ENCODE results near the gene DDIT3. TPM values are rescaled to one million over a fixed set of nuclear protein-coding genes. Genes with fewer than 3 reads are reported as not detected.

The DDIT3 gene
- total and polyA plus RNA-seq, 4 donors, result 31.0 to 74.7 (median 51.4) TPM

DNA sequence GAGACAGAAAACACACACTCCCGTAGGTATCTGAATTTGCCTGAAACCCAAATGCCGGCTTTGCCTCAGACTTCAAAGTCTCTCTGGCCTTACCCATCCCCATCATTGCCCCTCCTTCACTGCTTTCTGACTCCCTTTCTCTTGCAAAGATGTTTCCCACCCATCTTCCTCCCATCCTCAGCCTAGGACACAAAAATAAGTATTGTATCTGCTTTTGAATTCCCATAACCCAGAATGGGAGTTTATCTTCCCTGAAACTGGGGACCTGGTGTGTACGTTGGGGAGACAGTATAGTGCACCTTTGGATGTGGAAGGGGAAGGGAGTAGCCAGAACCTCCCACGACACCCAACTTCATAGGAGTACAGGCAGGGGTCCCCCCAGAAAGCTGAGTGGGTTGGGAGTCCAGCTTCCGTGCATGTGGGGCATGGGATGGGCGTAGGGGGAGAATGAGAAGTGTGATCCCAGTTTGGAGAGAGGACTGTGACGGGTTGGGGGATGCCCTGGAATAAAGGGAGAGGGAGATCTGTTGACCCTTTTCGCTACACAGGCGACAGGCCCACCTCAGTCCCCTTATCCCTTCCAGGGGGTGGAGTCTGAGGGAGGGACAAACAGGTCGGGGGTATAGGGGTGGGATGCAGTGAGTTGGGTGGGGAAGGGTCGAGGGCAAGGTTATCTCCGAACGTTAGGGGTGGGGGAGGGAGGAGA is 29.0 kb upstream of the DDIT3 start:
- Histone ChIP-seq H3K27me3 (ENCODE audit: control insufficient read depth in 3 of 3, insufficient read depth in 3 of 3, low read length in 2 of 3) (peaks cover 0 to 46% (median 25%) of the 10 kb centered on the region in 3 donors), H3K36me3 (ENCODE audit: control insufficient read depth in 4 of 4, insufficient read depth in 4 of 4, low read length in 4 of 4) (no peaks in the 10 kb centered on the region), H3K4me3 (no peak overlapping the region), H3K9me3 (ENCODE audit: control insufficient read depth in 4 of 4, insufficient read depth in 3 of 4, low read length in 3 of 4) (no peaks in the 10 kb centered on the region), H3K27ac (ENCODE audit: low read depth in 1 of 2, low read length in 1 of 2) (no peak overlapping the region), H3K4me1 (ENCODE audit: control insufficient read depth in 5 of 5, insufficient read depth in 5 of 5, low read length in 5 of 5) (peaks cover 5 to 16% (median 8%) of the 10 kb centered on the region in 5 donors), H3K9ac (ENCODE audit: insufficient read depth in 1 of 2, low read length in 2 of 2) (no peak overlapping the region)
- no peak for DNase-seq
- ATAC-seq (ENCODE audit: insufficient read depth, low FRiP score), result no peak
- whole genome bisulfite sequencing, 2 donors, result 39 to 44% methylated on average over 13 of the region's 13 CpGs
- TF ChIP-seq, protein P1, sequence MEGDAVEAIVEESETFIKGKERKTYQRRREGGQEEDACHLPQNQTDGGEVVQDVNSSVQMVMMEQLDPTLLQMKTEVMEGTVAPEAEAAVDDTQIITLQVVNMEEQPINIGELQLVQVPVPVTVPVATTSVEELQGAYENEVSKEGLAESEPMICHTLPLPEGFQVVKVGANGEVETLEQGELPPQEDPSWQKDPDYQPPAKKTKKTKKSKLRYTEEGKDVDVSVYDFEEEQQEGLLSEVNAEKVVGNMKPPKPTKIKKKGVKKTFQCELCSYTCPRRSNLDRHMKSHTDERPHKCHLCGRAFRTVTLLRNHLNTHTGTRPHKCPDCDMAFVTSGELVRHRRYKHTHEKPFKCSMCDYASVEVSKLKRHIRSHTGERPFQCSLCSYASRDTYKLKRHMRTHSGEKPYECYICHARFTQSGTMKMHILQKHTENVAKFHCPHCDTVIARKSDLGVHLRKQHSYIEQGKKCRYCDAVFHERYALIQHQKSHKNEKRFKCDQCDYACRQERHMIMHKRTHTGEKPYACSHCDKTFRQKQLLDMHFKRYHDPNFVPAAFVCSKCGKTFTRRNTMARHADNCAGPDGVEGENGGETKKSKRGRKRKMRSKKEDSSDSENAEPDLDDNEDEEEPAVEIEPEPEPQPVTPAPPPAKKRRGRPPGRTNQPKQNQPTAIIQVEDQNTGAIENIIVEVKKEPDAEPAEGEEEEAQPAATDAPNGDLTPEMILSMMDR (IDR thresholded peaks at IDR 0.05; ENCODE audit: control extremely low read depth, extremely low read depth), result no peak

DNA sequence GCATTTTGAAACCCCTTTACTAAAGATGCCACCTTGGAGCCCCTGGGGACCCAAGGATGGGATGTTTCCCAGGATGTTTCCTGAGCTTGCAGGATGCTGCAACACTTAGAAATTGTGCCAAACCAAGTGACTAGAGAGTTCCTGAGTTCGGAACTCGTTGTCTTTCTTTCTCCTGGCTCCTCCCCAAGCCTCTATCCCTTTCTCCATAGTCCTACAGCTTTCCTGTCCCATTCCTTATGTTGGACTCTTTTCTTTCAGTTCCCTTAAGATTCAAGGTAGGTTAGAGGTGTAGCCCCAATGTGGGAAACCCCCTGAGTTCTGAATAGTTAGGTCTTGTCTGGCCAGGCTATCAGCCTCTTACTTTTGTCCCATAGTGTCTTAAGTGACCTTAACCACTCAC is 28.2 kb upstream of the DDIT3 start:
- Histone ChIP-seq H3K4me1 (ENCODE audit: control insufficient read depth in 5 of 5, insufficient read depth in 5 of 5, low read length in 5 of 5) (peaks cover 0 to 16% (median 8%) of the 10 kb centered on the region in 5 donors), H3K27ac (ENCODE audit: low read depth in 1 of 2, low read length in 1 of 2) (no peak overlapping the region), H3K36me3 (ENCODE audit: control insufficient read depth in 4 of 4, insufficient read depth in 4 of 4, low read length in 4 of 4) (peaks cover 0 to 2% (median 0%) of the 10 kb centered on the region in 4 donors), H3K9ac (ENCODE audit: insufficient read depth in 1 of 2, low read length in 2 of 2) (no peak overlapping the region), H3K4me3 (no peak overlapping the region), H3K9me3 (ENCODE audit: control insufficient read depth in 4 of 4, insufficient read depth in 3 of 4, low read length in 3 of 4) (no peaks in the 10 kb centered on the region), H3K27me3 (ENCODE audit: control insufficient read depth in 3 of 3, insufficient read depth in 3 of 3, low read length in 2 of 3) (peaks cover 0 to 42% (median 25%) of the 10 kb centered on the region in 3 donors)
- ATAC-seq (ENCODE audit: insufficient read depth, low FRiP score) (no peak), DNase-seq (peak in 1 of 3 donors; percentile 8)
- 24 to 41% methylated on average over 2 of the region's 2 CpGs for WGBS, 2 donors
- TF ChIP-seq, protein P1 (IDR thresholded peaks at IDR 0.05; ENCODE audit: control extremely low read depth, extremely low read depth), result no peak

DNA sequence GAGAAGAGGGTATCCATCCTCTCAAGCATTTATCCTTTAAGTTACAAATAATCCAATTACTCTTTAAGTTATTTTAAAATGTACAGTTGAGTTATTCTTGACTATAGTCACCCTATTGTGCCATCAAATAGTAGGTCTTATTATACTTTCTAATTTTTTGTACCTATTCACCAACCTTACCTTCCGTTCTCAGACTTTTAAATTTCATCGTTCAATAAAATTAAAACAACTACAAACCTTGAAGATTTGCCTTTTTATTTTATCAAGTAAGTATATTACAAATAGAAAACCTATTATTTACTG is 27.6 kb upstream of the DDIT3 start:
- no peak overlapping the region for H3K9ac ChIP-seq (ENCODE audit: insufficient read depth in 1 of 2, low read length in 2 of 2)
- peaks cover 0 to 18% (median 8%) of the 10 kb centered on the region in 5 donors for H3K4me1 ChIP-seq (ENCODE audit: control insufficient read depth in 5 of 5, insufficient read depth in 5 of 5, low read length in 5 of 5)
- TF ChIP-seq, protein P1 (IDR thresholded peaks at IDR 0.05; ENCODE audit: control extremely low read depth, extremely low read depth), result no peak
- H3K9me3 ChIP-seq (ENCODE audit: control insufficient read depth in 4 of 4, insufficient read depth in 3 of 4, low read length in 3 of 4), result no peaks in the 10 kb centered on the region
- no peak overlapping the region for H3K27ac ChIP-seq (ENCODE audit: low read depth in 1 of 2, low read length in 1 of 2)
- peaks cover 0 to 5% (median 0%) of the 10 kb centered on the region in 4 donors for H3K36me3 ChIP-seq (ENCODE audit: control insufficient read depth in 4 of 4, insufficient read depth in 4 of 4, low read length in 4 of 4)
- peaks cover 0 to 40% (median 25%) of the 10 kb centered on the region in 3 donors for H3K27me3 ChIP-seq (ENCODE audit: control insufficient read depth in 3 of 3, insufficient read depth in 3 of 3, low read length in 2 of 3)
- WGBS, 2 donors, result 96 to 97% methylated on average over 2 of the region's 2 CpGs
- no peak for ATAC-seq (ENCODE audit: insufficient read depth, low FRiP score)
- no peak for DNase-seq
- H3K4me3 ChIP-seq, result no peak overlapping the region

Measured in lung (tissue), 12 donors.